Cerebellar cortex (tissue), 1 donor: ENCODE results near the gene GPR155.

Experiments
- DNase-seq: peaks from one replicate; pipeline ENCODE4 v3.0.0-alpha.2; 2015; ENCODE audit warnings: low spot score

GPR155 gene

GRCh38 chr2:174486563-174487107, at the start of gene GPR155:
Gene GPR155 (minus strand): TSS chr2:174487029. CDS start chr2:174481956, 5,073 bp downstream.
- DNase-seq = peak; percentile 57

- peak; percentile 72 for DNase-seq
These were observed 49.2 kb upstream of the GPR155 start for GRCh38 chr2:174535757-174536703.

GRCh38 chr2:174535083-174535482, 48.3 kb upstream of the GPR155 start:
- DNase-seq = no peak

GRCh38 chr2:174529916-174530315, 43.1 kb upstream of the GPR155 start:
- DNase-seq = no peak

GRCh38 chr2:174527959-174528358, 41.1 kb upstream of the GPR155 start:
- no peak for DNase-seq

- no peak for DNase-seq
These were observed 40.4 kb upstream of the GPR155 start for GRCh38 chr2:174527101-174527721.

GRCh38 chr2:174524527-174524926, 37.7 kb upstream of the GPR155 start:
- DNase-seq = no peak

- peak; percentile 14 for DNase-seq
These were observed 35.7 kb upstream of the GPR155 start for GRCh38 chr2:174522553-174522952.

- no peak for DNase-seq
These were observed 31.6 kb upstream of the GPR155 start for GRCh38 chr2:174518395-174518794.

- no peak for DNase-seq
These were observed 29.9 kb upstream of the GPR155 start for GRCh38 chr2:174516501-174517378.

- no peak for DNase-seq
These were observed 25.5 kb upstream of the GPR155 start for GRCh38 chr2:174512345-174512744.

- DNase-seq = no peak
These were observed 24.9 kb upstream of the GPR155 start for GRCh38 chr2:174511580-174512260.

GRCh38 chr2:174510583-174511189, 23.9 kb upstream of the GPR155 start:
- no peak for DNase-seq

GRCh38 chr2:174503161-174503809, 16.5 kb upstream of the GPR155 start:
- no peak for DNase-seq

GRCh38 chr2:174499371-174499770, 12.5 kb upstream of the GPR155 start:
- DNase-seq = no peak

- DNase-seq = no peak
These were observed 8.7 kb upstream of the GPR155 start for GRCh38 chr2:174495365-174496012.

GRCh38 chr2:174493549-174494331, 6.9 kb upstream of the GPR155 start:
- DNase-seq = no peak

- no peak for DNase-seq
These were observed 6.2 kb upstream of the GPR155 start for GRCh38 chr2:174492963-174493431.

- DNase-seq = no peak
These were observed 5.1 kb upstream of the GPR155 start for GRCh38 chr2:174491947-174492346.
